HEK293 (cell line): ENCODE data around the gene LRRC27.

Experiments used
- CTCF ChIA-PET: fragments of 350-600 bp; formaldehyde crosslinking; extraction: SDS; loops from one replicate; lab custom pipeline; 2021; ENCODE audit warnings: antibody characterized with exemption; lab: Yijun Ruan, JAX
- POLR2A ChIA-PET: fragments of 300-600 bp; formaldehyde crosslinking; extraction: SDS; loops from one replicate; lab custom pipeline; 2020; ENCODE audit warnings: antibody characterized with exemption, inconsistent platforms; lab: Yijun Ruan, JAX
- H3K27ac ChIP-seq: fragments of 200-500 bp; sonication (Bioruptor generic); 2 replicates; pipeline ENCODE4 v1.5.1; 2014; ENCODE audit warnings: low read depth, low read length, control low read depth, inconsistent platforms; ENCODE audit errors: extremely low read depth
- H3K36me3 ChIP-seq, 2 experiments: fragments of 200-500 bp in 1 of 2; sonication (Bioruptor generic) in 1 of 2; 1 replicate in 1 of 2; 2 replicates in 1 of 2; pipeline ENCODE4 v1.5.1; 2014 to 2017; ENCODE audit warnings: inconsistent platforms in 2 of 2, low read length in 2 of 2; ENCODE audit not compliant: control insufficient read depth in 2 of 2, insufficient read depth in 1 of 2
- H3K4me1 ChIP-seq: fragments of 200-500 bp; sonication (Bioruptor generic); 2 replicates; pipeline ENCODE4 v1.5.1; 2014; ENCODE audit warnings: mild to moderate bottlenecking, low read length, inconsistent platforms; ENCODE audit not compliant: control insufficient read depth, insufficient read depth
- H3K4me3 ChIP-seq: 2 replicates; pipeline ENCODE4 v1.5.1; 2011; ENCODE audit warnings: low read depth, mild to moderate bottlenecking, control low read depth, low read length, moderate library complexity
- H3K9me3 ChIP-seq: fragments of 200-500 bp; sonication (Bioruptor generic); 2 replicates; pipeline ENCODE4 v1.5.1; 2014; ENCODE audit warnings: low read depth, low read length, inconsistent platforms; ENCODE audit not compliant: control insufficient read depth, insufficient read depth
- PRDM1 ChIP-seq: fragments of 450-650 bp; formaldehyde crosslinking; IDR thresholded peaks from 2 replicates; pipeline ENCODE4; 2016; ENCODE audit warnings: missing biosample characterization, missing genetic modification characterization
- ZBTB17 ChIP-seq: fragments of 450-650 bp; formaldehyde crosslinking; IDR thresholded peaks from 2 replicates; pipeline ENCODE4 v1.5.1; 2016; ENCODE audit warnings: missing biosample characterization, missing genetic modification characterization
- ZBTB48 ChIP-seq: fragments of 450-650 bp; formaldehyde crosslinking; IDR thresholded peaks from 2 replicates; pipeline ENCODE4 v1.5.1; 2016; ENCODE audit warnings: missing biosample characterization, missing genetic modification characterization
- ZBTB7A ChIP-seq: fragments of 450-650 bp; formaldehyde crosslinking; IDR thresholded peaks from 2 replicates; pipeline ENCODE4 v1.5.1; 2016; ENCODE audit warnings: low read depth, missing biosample characterization, missing genetic modification characterization
- ZNF133 ChIP-seq: fragments of 450-650 bp; formaldehyde crosslinking; IDR thresholded peaks from 2 replicates; pipeline ENCODE4 v1.5.1; 2016; ENCODE audit warnings: missing biosample characterization, missing genetic modification characterization
- ZNF341 ChIP-seq: fragments of 450-650 bp; formaldehyde crosslinking; IDR thresholded peaks from 2 replicates; pipeline ENCODE4; 2016; ENCODE audit warnings: low read depth, missing biosample characterization, missing genetic modification characterization
- ZNF362 ChIP-seq: fragments of 450-650 bp; formaldehyde crosslinking; IDR thresholded peaks from 2 replicates; pipeline ENCODE4 v1.5.1; 2016; ENCODE audit warnings: missing biosample characterization, missing genetic modification characterization
- ZNF426 ChIP-seq: fragments of 450-650 bp; formaldehyde crosslinking; IDR thresholded peaks from 2 replicates; pipeline ENCODE4 v1.5.1; 2017; ENCODE audit warnings: missing biosample characterization, missing genetic modification characterization, mild to moderate bottlenecking, inconsistent platforms, moderate library complexity
- ZNF777 ChIP-seq: fragments of 450-650 bp; formaldehyde crosslinking; IDR thresholded peaks from 2 replicates; pipeline ENCODE4 v1.5.1; 2017; ENCODE audit warnings: missing biosample characterization, missing genetic modification characterization, borderline replicate concordance
- ZXDB ChIP-seq: fragments of 450-650 bp; formaldehyde crosslinking; IDR thresholded peaks from 2 replicates; pipeline ENCODE4 v1.5.1; 2016; ENCODE audit warnings: missing biosample characterization, missing genetic modification characterization
- TF ChIP-seq, protein P1 (sequence below): sonication (generic); formaldehyde crosslinking; IDR thresholded peaks from 2 replicates; pipeline ENCODE4 v1.8.1; 2022; ENCODE audit warnings: mild to moderate bottlenecking, moderate library complexity, missing genetic modification reagents
- TF ChIP-seq, protein P2 (sequence below): fragments of 450-650 bp; formaldehyde crosslinking; IDR thresholded peaks from 2 replicates; pipeline ENCODE4 v1.5.1; 2016; ENCODE audit warnings: missing biosample characterization, missing genetic modification characterization
- TF ChIP-seq, protein P3 (sequence below): fragments of 450-650 bp; formaldehyde crosslinking; IDR thresholded peaks from 2 replicates; pipeline ENCODE4 v1.5.1; 2016; ENCODE audit warnings: missing biosample characterization, missing genetic modification characterization, low read depth
- TF ChIP-seq, protein P4 (sequence below): fragments of 450-650 bp; formaldehyde crosslinking; IDR thresholded peaks from 2 replicates; pipeline ENCODE4 v1.5.1; 2016; ENCODE audit warnings: missing biosample characterization, missing genetic modification characterization
- TF ChIP-seq, protein P5 (sequence below): fragments of 450-650 bp; formaldehyde crosslinking; IDR thresholded peaks from 2 replicates; pipeline ENCODE4 v1.5.1; 2017; ENCODE audit warnings: missing biosample characterization, missing genetic modification characterization

The LRRC27 gene

GRCh38 chr10:132425029-132425756 is 93.2 kb downstream of the LRRC27 start:
- H3K36me3 ChIP-seq = peaks cover 0 to 9% of the 10 kb centered on the region in 2 experiments; a peak in 1 of 3 replicates
- no peak overlapping the region for H3K4me3 ChIP-seq
- no peak for TF ChIP-seq ZNF362
- TF ChIP-seq, protein P1, sequence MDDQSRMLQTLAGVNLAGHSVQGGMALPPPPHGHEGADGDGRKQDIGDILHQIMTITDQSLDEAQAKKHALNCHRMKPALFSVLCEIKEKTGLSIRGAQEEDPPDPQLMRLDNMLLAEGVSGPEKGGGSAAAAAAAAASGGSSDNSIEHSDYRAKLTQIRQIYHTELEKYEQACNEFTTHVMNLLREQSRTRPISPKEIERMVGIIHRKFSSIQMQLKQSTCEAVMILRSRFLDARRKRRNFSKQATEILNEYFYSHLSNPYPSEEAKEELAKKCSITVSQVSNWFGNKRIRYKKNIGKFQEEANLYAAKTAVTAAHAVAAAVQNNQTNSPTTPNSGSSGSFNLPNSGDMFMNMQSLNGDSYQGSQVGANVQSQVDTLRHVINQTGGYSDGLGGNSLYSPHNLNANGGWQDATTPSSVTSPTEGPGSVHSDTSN (CRISPR knock-in tag) = 0 out of 2 replicates have a peak, but pooled peaks have one; percentile 40
- H3K4me1 ChIP-seq = no peaks in the 10 kb centered on the region; the same call in 1 of the 2 replicates
- no peak overlapping the region for H3K27ac ChIP-seq
- no peaks in the 10 kb centered on the region for H3K9me3 ChIP-seq
- ChIA-PET POLR2A (no interaction called here), CTCF (interaction anchor here (0.6 kb wide), 1 partner anchor 59 kb away, joined by 4 read pairs; no protein-coding TSS in a partner anchor)

DNA sequence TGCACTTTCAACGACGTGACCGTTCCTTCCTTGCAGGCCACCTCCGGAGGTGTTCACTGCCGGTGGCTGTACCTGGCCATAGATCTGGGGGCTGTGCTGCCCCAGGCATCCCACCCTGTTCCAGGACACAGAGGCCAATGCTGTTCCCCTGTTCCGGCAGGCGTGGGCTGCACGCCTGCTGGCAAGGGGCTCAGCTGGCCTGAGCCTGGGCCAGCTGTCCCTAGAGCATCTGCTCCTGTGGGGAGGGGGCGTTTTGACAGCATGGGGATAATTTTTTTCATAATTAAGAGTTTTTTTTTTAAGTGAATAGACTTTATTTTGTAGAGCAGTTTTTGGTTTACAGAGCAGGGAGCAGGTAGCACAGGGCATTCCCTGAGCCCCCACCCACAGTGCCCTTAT is 93.8 kb downstream of the LRRC27 start:
- Histone ChIP-seq H3K27ac (no peak overlapping the region), H3K9me3 (no peaks in the 10 kb centered on the region), H3K4me3 (no peak overlapping the region), H3K36me3 (peaks cover 0 to 9% of the 10 kb centered on the region in 2 experiments; a peak in 1 of 3 replicates), H3K4me1 (no peaks in the 10 kb centered on the region; the same call in 1 of the 2 replicates)
- CTCF ChIA-PET = interaction anchor here (0.6 to 0.7 kb wide), 2 partner anchors 59 to 173 kb away, joined by 3 to 4 read pairs; no protein-coding TSS in a partner anchor
- POLR2A ChIA-PET = no interaction called here
- TF ChIP-seq ZNF133 (tag by site-specific recombination) (no peak), ZNF362 (no peak), ZNF426 (tag by site-specific recombination) (no peak), ZNF341 (no peak)
- TF ChIP-seq, protein P2, sequence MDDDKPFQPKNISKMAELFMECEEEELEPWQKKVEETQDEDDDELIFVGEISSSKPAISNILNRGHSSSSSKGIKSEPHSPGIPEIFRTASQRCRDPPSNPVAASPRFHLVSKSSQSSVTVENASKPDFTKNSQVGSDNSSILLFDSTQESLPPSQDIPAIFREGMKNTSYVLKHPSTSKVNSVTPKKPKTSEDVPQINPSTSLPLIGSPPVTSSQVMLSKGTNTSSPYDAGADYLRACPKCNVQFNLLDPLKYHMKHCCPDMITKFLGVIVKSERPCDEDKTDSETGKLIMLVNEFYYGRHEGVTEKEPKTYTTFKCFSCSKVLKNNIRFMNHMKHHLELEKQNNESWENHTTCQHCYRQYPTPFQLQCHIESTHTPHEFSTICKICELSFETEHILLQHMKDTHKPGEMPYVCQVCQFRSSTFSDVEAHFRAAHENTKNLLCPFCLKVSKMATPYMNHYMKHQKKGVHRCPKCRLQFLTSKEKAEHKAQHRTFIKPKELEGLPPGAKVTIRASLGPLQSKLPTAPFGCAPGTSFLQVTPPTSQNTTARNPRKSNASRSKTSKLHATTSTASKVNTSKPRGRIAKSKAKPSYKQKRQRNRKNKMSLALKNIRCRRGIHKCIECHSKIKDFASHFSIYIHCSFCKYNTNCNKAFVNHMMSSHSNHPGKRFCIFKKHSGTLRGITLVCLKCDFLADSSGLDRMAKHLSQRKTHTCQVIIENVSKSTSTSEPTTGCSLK (tag by site-specific recombination) = no peak

DNA sequence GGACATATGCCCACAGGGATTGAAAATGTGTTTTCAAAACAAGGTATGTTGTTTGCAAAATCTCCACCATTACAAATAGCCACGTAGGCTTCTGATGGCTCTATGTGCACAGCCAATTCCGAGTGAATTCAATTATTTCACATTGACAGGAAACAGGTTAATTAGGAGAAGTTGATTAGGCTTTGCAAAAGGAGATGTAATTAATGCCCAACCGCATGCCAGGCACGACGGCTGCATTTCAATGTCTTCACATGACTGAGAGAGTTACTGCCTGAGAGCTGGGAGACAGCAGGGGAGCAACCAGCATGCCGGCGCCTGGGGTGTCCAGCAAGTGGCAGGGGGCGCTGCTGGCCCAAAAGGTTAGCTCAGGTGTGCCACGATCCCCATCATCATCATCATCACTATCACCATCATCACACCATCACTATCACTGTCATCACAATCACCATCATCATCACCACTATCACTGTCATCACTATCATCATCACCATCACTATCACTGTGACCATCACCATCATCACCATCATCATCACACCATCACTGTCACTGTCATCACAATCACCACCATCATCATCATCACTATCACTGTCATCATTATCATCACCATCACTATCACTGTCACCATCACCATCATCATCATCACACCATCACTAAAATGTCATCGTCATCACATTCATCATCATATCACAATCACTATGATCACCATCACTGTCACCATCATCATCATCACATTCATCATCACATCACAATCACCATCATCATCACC is 95.2 kb downstream of the LRRC27 start:
- CTCF ChIA-PET = no interaction called here
- peaks cover 0 to 9% of the 10 kb centered on the region in 2 experiments; a peak in 1 of 3 replicates for H3K36me3 ChIP-seq
- no peaks in the 10 kb centered on the region for H3K4me1 ChIP-seq
- H3K27ac ChIP-seq = no peak overlapping the region
- no peak overlapping the region for H3K4me3 ChIP-seq
- no peaks in the 10 kb centered on the region for H3K9me3 ChIP-seq
- POLR2A ChIA-PET = no interaction called here
- TF ChIP-seq, protein P3, sequence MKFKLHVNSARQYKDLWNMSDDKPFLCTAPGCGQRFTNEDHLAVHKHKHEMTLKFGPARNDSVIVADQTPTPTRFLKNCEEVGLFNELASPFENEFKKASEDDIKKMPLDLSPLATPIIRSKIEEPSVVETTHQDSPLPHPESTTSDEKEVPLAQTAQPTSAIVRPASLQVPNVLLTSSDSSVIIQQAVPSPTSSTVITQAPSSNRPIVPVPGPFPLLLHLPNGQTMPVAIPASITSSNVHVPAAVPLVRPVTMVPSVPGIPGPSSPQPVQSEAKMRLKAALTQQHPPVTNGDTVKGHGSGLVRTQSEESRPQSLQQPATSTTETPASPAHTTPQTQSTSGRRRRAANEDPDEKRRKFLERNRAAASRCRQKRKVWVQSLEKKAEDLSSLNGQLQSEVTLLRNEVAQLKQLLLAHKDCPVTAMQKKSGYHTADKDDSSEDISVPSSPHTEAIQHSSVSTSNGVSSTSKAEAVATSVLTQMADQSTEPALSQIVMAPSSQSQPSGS (tag by site-specific recombination) = peak; percentile 66
- TF ChIP-seq ZNF777 (no peak), ZBTB17 (0 out of 2 replicates have a peak, but pooled peaks have one; percentile 16), ZBTB7A (tag by site-specific recombination) (no peak), ZXDB (tag by site-specific recombination) (no peak), PRDM1 (tag by site-specific recombination) (peak; percentile 80), ZBTB48 (tag by site-specific recombination) (0 out of 2 replicates have a peak, but pooled peaks have one; percentile 3)
- TF ChIP-seq, protein P4, sequence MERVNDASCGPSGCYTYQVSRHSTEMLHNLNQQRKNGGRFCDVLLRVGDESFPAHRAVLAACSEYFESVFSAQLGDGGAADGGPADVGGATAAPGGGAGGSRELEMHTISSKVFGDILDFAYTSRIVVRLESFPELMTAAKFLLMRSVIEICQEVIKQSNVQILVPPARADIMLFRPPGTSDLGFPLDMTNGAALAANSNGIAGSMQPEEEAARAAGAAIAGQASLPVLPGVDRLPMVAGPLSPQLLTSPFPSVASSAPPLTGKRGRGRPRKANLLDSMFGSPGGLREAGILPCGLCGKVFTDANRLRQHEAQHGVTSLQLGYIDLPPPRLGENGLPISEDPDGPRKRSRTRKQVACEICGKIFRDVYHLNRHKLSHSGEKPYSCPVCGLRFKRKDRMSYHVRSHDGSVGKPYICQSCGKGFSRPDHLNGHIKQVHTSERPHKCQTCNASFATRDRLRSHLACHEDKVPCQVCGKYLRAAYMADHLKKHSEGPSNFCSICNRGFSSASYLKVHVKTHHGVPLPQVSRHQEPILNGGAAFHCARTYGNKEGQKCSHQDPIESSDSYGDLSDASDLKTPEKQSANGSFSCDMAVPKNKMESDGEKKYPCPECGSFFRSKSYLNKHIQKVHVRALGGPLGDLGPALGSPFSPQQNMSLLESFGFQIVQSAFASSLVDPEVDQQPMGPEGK (tag by site-specific recombination) = no peak
- TF ChIP-seq, protein P5, sequence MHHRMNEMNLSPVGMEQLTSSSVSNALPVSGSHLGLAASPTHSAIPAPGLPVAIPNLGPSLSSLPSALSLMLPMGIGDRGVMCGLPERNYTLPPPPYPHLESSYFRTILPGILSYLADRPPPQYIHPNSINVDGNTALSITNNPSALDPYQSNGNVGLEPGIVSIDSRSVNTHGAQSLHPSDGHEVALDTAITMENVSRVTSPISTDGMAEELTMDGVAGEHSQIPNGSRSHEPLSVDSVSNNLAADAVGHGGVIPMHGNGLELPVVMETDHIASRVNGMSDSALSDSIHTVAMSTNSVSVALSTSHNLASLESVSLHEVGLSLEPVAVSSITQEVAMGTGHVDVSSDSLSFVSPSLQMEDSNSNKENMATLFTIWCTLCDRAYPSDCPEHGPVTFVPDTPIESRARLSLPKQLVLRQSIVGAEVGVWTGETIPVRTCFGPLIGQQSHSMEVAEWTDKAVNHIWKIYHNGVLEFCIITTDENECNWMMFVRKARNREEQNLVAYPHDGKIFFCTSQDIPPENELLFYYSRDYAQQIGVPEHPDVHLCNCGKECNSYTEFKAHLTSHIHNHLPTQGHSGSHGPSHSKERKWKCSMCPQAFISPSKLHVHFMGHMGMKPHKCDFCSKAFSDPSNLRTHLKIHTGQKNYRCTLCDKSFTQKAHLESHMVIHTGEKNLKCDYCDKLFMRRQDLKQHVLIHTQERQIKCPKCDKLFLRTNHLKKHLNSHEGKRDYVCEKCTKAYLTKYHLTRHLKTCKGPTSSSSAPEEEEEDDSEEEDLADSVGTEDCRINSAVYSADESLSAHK = no peak
